Measurements from ENCODE around the gene PLAU. TPM values are rescaled to one million over a fixed set of nuclear protein-coding genes. Genes with fewer than 3 reads are reported as not detected.

PLAU gene
- total and polyA plus RNA-seq, 2 donors (not counting 3 experiments of a cell fraction or from before 2014, with no cell fraction given), result 23.6 to 34.9 TPM

DNA sequence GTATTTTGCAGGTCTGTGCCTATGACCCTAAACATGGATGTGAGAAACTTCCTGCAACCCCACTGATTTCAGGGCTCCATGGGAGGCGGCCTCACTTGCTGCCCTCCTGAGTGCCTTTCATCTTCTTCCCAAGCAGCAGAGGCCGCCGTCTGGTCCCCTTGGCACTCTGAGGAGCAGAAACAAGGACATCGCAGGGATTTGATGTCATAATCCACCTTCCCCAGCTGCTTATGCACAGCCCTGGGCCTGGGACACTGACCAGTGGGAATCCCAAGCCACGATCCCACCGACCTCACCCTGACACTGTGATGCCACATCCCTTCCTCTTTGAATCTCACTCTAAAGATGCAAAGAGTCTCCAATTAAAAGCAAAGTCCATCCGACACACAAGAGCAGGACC, 44.3 kb upstream of the PLAU start:
- dilution Hi-C loops (cut with MboI; ENCODE audit: extremely low pct_ligation_motif_present, low sequenced_read_pairs) (no loop called here), intact Hi-C loops (cut with micrococcal nuclease) (no loop called here)
- no peaks in the 10 kb centered on the region for H3K79me2 ChIP-seq (ENCODE audit: control insufficient read depth, insufficient read depth, low read length)
- H3K4me1 ChIP-seq (ENCODE audit: control insufficient read depth, extremely low read depth, insufficient read depth, low read length), result peaks cover 14% of the 10 kb centered on the region
- H3K36me3 ChIP-seq (ENCODE audit: control insufficient read depth in 2 of 2, extremely low read depth in 1 of 2, insufficient read depth in 2 of 2, low read length in 2 of 2), result peaks cover under 1 to 11% of the 10 kb centered on the region in 2 experiments
- no peak overlapping the region for H3K4me2 ChIP-seq (ENCODE audit: insufficient read depth, low read length)
- FAIRE-seq (no peak), DNase-seq (ENCODE audit: low read depth, low spot score) (no peak)
- no peak overlapping the region for H3K9ac ChIP-seq (replicated peaks; ENCODE audit: extremely low read depth, insufficient read depth, low read length)
- H3K27ac ChIP-seq (ENCODE audit: insufficient read depth, low read depth, low read length), result no peak overlapping the region
- H4K20me1 ChIP-seq (replicated peaks; ENCODE audit: control insufficient read depth, extremely low read depth, insufficient read depth, low read length), result no peaks in the 10 kb centered on the region
- no TSS peak for BruUV-seq (replicated peaks)
- CTCF ChIA-PET, result interaction anchor here (1.0 to 2.1 kb wide), 5 partner anchors 13 to 48 kb away, joined by 3 to 6 read pairs (median 5); no protein-coding TSS in a partner anchor
- no peak overlapping the region for H2AFZ ChIP-seq (ENCODE audit: low read depth, low read length)
- POLR2A ChIA-PET, result no interaction called here
- H3K9me3 ChIP-seq (replicated peaks; ENCODE audit: control insufficient read depth, insufficient read depth, low read length), result no peaks in the 10 kb centered on the region
- TF ChIP-seq MYC (IDR thresholded peaks at IDR 0.05; ENCODE audit: low read depth, low read length), result no peak
- TF ChIP-seq, protein P1, sequence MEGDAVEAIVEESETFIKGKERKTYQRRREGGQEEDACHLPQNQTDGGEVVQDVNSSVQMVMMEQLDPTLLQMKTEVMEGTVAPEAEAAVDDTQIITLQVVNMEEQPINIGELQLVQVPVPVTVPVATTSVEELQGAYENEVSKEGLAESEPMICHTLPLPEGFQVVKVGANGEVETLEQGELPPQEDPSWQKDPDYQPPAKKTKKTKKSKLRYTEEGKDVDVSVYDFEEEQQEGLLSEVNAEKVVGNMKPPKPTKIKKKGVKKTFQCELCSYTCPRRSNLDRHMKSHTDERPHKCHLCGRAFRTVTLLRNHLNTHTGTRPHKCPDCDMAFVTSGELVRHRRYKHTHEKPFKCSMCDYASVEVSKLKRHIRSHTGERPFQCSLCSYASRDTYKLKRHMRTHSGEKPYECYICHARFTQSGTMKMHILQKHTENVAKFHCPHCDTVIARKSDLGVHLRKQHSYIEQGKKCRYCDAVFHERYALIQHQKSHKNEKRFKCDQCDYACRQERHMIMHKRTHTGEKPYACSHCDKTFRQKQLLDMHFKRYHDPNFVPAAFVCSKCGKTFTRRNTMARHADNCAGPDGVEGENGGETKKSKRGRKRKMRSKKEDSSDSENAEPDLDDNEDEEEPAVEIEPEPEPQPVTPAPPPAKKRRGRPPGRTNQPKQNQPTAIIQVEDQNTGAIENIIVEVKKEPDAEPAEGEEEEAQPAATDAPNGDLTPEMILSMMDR (IDR thresholded peaks at IDR 0.05; ENCODE audit: extremely low read depth in 1 of 2, insufficient read depth in 1 of 2, low read depth in 1 of 2, low read length in 2 of 2), result no peak
- no peak for TF ChIP-seq GATA2 (IDR thresholded peaks at IDR 0.05; ENCODE audit: insufficient read depth, insufficient read length, low read depth, low read length)
- no peak for TF ChIP-seq POLR2A (IDR thresholded peaks at IDR 0.05; ENCODE audit: low read depth, low read length)
- TF ChIP-seq FOS (IDR thresholded peaks at IDR 0.05; ENCODE audit: borderline replicate concordance, insufficient read depth, low read length), result no peak
- no peak for TF ChIP-seq MAX (IDR thresholded peaks at IDR 0.05; ENCODE audit: insufficient read depth, insufficient read length)
- no peak for TF ChIP-seq EZH2 (IDR thresholded peaks at IDR 0.05; ENCODE audit: borderline replicate concordance, low read depth, low read length, severe bottlenecking)
- TF ChIP-seq POLR2AphosphoS5 (IDR thresholded peaks at IDR 0.05; ENCODE audit: insufficient read depth, low read depth, low read length), result no peak
- TF ChIP-seq JUN (IDR thresholded peaks at IDR 0.05; ENCODE audit: borderline replicate concordance, insufficient read depth, insufficient read length, low read depth), result no peak
- H3K4me3 ChIP-seq (replicated peaks in 1 of 3; ENCODE audit: insufficient read depth in 1 of 3, low read depth in 1 of 3, low read length in 3 of 3), result no peak overlapping the region
- no peaks in the 10 kb centered on the region for H3K27me3 ChIP-seq (ENCODE audit: control insufficient read depth in 2 of 2, insufficient read depth in 2 of 2, low read length in 2 of 2)
- no peaks in the 10 kb centered on the region for H3K9me1 ChIP-seq (replicated peaks; ENCODE audit: control insufficient read depth, extremely low read depth, insufficient read depth, low read length)
